ENCODE measurements around the gene DEPDC1B. TPM values are rescaled to one million over a fixed set of nuclear protein-coding genes. Genes with fewer than 3 reads are reported as not detected.

Gene DEPDC1B
- total and polyA plus RNA-seq, 2 of the 4 experiments (the other 2 are of a cell fraction), result 4.4 to 9.3 TPM

- ATAC-seq (ENCODE audit: low read depth) (no peak), DNase-seq (no peak)
- CTCF ChIA-PET, result no interaction called here
- H2BK15ac ChIP-seq (ENCODE audit: low read depth, low read length), result no peak overlapping the region
- no CpG with 5 or more reads among the region's 3 CpGs for WGBS, 2 experiments (ENCODE audit: extremely low coverage in 2 of 2, insufficient read length in 1 of 2)
- H3K14ac ChIP-seq (replicated peaks; ENCODE audit: low read depth, low read length), result no peak overlapping the region
- H3K9ac ChIP-seq (ENCODE audit: low read depth, low read length), result no peak overlapping the region
- no peaks in the 10 kb centered on the region for H3K9me3 ChIP-seq (ENCODE audit: control insufficient read depth, insufficient read depth, low read length)
- no peak overlapping the region for H3K4ac ChIP-seq (ENCODE audit: low read depth, low read length)
- no peak overlapping the region for H4K5ac ChIP-seq (ENCODE audit: low read depth, low read length)
- no peaks in the 10 kb centered on the region for H3K79me1 ChIP-seq (ENCODE audit: low read depth in 1 of 2, low read length in 2 of 2)
- H3K23ac ChIP-seq (ENCODE audit: low read depth, low read length), result no peak overlapping the region
- no TSS peak for BruUV-seq (replicated peaks)
- H2BK120ac ChIP-seq (ENCODE audit: low read depth, low read length), result no peak overlapping the region
- H4K8ac ChIP-seq (ENCODE audit: low read depth in 2 of 2, low read length in 2 of 2), result no peak overlapping the region
- H4K91ac ChIP-seq (ENCODE audit: insufficient read depth, low read depth, low read length), result no peak overlapping the region
- in situ Hi-C loops (cut with MboI; ENCODE audit: low sequenced_read_pairs) (no loop called here), dilution Hi-C loops (cut with HindIII; ENCODE audit: low sequenced_read_pairs, unreplicated experiment) (no loop called here), intact Hi-C loops (cut with micrococcal nuclease) (no loop called here)
- no peak overlapping the region for H3K18ac ChIP-seq (ENCODE audit: low read depth, low read length)
- no peak overlapping the region for H2AK5ac ChIP-seq (ENCODE audit: low read depth, low read length)
- H2AFZ ChIP-seq (replicated peaks; ENCODE audit: low read length, poor library complexity), result no peak overlapping the region
- H2BK5ac ChIP-seq (ENCODE audit: low read depth, low read length, poor library complexity, severe bottlenecking), result no peak overlapping the region
- no peaks in the 10 kb centered on the region for H3K4me1 ChIP-seq (ENCODE audit: control insufficient read depth, insufficient read depth, low read length)
- H2BK20ac ChIP-seq (ENCODE audit: low read depth, low read length), result no peak overlapping the region
- H3K27me3 ChIP-seq (ENCODE audit: control insufficient read depth, insufficient read depth, low read length), result no peaks in the 10 kb centered on the region
- no peak overlapping the region for H3K4me3 ChIP-seq (ENCODE audit: insufficient read depth, low read depth, low read length)
- H3K56ac ChIP-seq (ENCODE audit: extremely low read depth, insufficient read depth, low read length), result no peak overlapping the region
- H2AK9ac ChIP-seq (replicated peaks; ENCODE audit: low read depth, low read length, poor library complexity), result no peak overlapping the region
- POLR2A ChIA-PET (ENCODE audit: unreplicated experiment), result no interaction called here
- H3K4me2 ChIP-seq (ENCODE audit: low read depth, low read length), result no peak overlapping the region
- no peaks in the 10 kb centered on the region for H3K9me1 ChIP-seq (ENCODE audit: insufficient read depth, low read length)
- H3K36me3 ChIP-seq (ENCODE audit: control insufficient read depth, insufficient read depth, low read length), result no peaks in the 10 kb centered on the region
- H4K20me1 ChIP-seq (ENCODE audit: insufficient read depth, low read length), result no peaks in the 10 kb centered on the region
- H3K27ac ChIP-seq (ENCODE audit: insufficient read depth, low read length), result no peak overlapping the region
- TF ChIP-seq BHLHE40 (IDR thresholded peaks at IDR 0.05; ENCODE audit: low read depth, low read length) (no peak), RCOR1 (IDR thresholded peaks at IDR 0.05; ENCODE audit: insufficient replicate concordance, low read length) (no peak), POLR2A (IDR thresholded peaks at IDR 0.05; ENCODE audit: low read depth, low read length) (no peak), SMC3 (IDR thresholded peaks at IDR 0.05; ENCODE audit: low read depth, low read length) (no peak), FOS (IDR thresholded peaks at IDR 0.05; ENCODE audit: low read depth, low read length) (no peak), RAD21 (IDR thresholded peaks at IDR 0.05; ENCODE audit: low read length) (no peak), CHD1 (IDR thresholded peaks at IDR 0.05; ENCODE audit: low read depth, low read length) (no peak), MXI1 (IDR thresholded peaks at IDR 0.05; ENCODE audit: borderline replicate concordance, low read depth, low read length) (no peak), MAZ (IDR thresholded peaks at IDR 0.05; ENCODE audit: borderline replicate concordance, low read depth, low read length) (no peak), CEBPB (IDR thresholded peaks at IDR 0.05; ENCODE audit: low read depth, low read length) (no peak), USF2 (IDR thresholded peaks at IDR 0.05; ENCODE audit: low read depth, low read length) (no peak), NFE2L2 (IDR thresholded peaks at IDR 0.05; ENCODE audit: low read depth, low read length) (no peak), MAFK (IDR thresholded peaks at IDR 0.05; ENCODE audit: low read depth, low read length) (no peak), RFX5 (IDR thresholded peaks at IDR 0.05; ENCODE audit: low read depth, low read length) (no peak)
Measured at GRCh38 chr5:60738933-60739332, 39.0 kb upstream of the DEPDC1B start.

Data from IMR-90 (cell line).